GM19397 (cell line): Measurements from ENCODE around the gene AFG1L.

ENCODE experiments used
- ATAC-seq: cut with Tn5 transposase; IDR thresholded peaks from one replicate; pipeline ENCODE4 v1.9.1; 2021; ENCODE audit warnings: mild to moderate bottlenecking, moderate library complexity; ENCODE audit not compliant: unreplicated experiment

AFG1L gene

DNA sequence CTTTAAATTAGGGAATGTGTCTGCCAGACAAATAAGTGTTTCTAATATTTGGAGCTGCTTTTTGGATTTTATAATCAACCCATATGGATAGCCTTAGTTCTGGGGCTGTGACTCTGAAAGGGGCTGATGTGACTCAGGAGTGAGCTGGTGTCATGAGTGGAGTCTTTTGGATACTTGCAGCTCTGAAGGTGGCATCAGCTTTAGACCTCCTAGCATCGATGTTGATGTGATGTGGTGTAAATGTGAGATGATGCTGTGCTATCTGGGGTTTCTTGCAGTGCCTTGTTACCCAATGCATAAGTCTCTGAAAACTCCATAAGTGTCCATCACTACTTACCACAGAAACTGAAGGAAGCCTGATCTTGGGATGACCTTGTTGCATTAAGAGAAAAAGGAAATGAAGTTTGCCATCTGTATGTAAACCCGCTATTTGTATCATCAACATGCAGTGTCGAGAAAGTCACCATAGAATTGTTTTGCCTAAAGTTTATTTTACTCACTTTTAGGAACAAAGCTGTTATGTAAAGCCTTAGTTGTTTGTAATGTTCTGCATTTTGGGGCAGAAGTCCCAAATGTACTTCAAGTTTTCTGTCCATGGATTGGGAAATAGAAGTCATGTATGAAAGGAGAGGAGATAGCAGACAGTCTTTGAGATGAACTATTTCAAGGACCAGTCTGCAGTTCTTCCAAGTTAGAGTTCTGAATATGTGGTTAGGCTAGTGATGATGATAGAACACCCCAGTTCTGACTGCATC lies 273.9 kb downstream of the AFG1L start:
- ATAC-seq, result no peak

DNA sequence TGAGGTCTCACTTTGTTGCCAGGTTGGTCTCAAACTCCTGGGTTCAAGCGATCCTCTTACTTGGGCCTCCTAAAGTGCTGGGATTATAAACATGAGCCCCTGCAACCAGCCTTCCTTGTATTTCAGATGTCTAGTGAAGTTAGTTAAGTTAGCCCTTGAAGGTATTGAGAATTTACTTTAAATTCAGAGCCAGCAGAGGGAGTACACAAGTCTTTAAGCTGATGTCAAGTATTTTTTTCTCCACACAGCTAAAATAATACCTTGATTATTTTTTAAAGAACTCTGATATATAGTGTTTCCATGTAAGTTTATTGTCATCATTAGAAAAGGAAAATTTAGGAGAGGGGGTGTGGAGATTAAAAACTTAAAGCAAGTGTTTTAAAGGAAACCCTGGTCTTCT lies 275.7 kb downstream of the AFG1L start:
- no peak for ATAC-seq

DNA sequence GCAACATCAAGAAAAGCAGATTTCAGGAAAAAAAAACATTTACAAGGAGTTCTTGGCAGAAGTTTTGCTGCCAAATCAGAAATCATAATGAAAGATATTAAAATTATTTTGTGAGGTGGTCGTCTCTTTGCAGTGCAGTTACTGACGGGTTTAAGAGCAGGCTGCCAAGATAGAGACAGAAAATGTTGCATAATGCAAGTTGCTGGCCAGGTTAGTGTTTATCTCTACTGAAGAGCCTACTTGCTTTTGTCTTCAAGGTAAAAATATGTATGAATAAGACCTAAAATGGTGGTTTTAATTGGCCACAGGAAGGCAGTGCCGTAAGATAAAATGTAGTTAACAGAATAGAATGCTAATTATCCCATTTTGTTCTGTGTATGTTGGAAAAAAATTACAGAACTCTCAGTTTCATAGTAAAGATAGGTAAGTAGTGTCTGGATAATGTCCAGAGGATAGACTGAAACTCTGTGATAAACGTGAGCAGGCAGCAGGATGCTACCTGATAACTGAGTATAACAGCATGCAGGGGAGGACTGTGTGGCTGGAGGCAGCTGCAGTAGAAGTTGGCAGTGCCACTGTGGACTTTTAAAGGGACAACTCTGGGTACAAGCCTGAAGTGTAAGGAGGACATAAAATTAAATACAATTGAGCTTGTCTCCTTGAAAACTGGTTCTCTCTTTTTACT lies 279.7 kb downstream of the AFG1L start:
- ATAC-seq, result no peak
